Measurements from ENCODE around the gene COL6A5.

Gene COL6A5

DNA sequence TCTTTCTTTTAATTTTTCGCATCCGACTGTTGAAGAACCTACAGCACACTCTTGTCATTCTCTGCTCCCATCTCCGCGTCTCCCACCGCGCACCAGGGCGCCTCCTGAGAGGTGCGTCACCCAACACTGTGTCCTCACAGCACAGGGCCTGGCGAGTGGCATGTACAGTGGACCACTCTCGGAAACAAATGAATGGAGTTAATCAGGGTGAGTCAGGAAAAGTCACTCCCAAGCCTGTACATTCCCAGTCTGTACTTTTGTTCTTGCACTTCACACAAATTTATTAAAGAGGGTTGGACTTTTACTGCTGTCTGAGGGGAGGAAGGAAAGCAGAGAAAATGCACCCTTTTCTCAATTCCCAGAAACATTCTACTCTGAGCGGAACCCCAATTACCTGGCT is 172.1 kb downstream of the COL6A5 start:
- H3K4me3 ChIP-seq (ENCODE audit: low read length in 2 of 2): no peak overlapping the region
- H3K4me1 ChIP-seq (ENCODE audit: control insufficient read depth, insufficient read depth, low read length): no peaks in the 10 kb centered on the region
- H3K27ac ChIP-seq (ENCODE audit: low read length): no peak overlapping the region
- no peaks in the 10 kb centered on the region for H3K36me3 ChIP-seq (ENCODE audit: control insufficient read depth in 2 of 2, insufficient read depth in 2 of 2, low read length in 2 of 2)
- no peak overlapping the region for H3K9ac ChIP-seq (ENCODE audit: low read length in 2 of 2)
- peaks cover 0 to 4% of the 10 kb centered on the region in 2 donors for H3K9me3 ChIP-seq (ENCODE audit: control insufficient read depth in 2 of 2, low read length in 2 of 2)
- peaks cover 4 to 14% of the 10 kb centered on the region in 2 donors for H3K27me3 ChIP-seq (ENCODE audit: control insufficient read depth in 1 of 2, insufficient read depth in 2 of 2, low read length in 2 of 2)

DNA sequence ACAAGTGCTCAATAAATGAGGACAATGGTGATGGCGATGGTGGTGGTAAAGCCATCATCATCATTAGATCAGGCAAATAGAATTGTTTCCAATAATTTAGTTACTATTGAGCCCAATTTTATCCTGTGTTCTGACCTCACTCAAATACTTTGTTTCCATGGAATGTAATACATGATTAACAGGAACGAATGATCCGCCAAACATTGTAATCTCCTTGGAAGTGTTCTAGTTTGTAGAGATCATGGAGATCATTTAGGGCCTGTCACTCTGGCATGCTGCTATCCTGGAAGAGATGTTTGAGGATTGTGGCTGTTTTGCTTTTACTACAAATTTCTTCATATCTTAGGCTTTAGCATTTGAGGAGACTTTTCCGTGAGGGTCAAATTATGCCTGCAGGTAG is 174.3 kb downstream of the COL6A5 start:
- Histone ChIP-seq H3K9ac (ENCODE audit: low read length in 2 of 2) (no peak overlapping the region), H3K27me3 (ENCODE audit: control insufficient read depth in 1 of 2, insufficient read depth in 2 of 2, low read length in 2 of 2) (peaks cover 4 to 14% of the 10 kb centered on the region in 2 donors), H3K27ac (ENCODE audit: low read length) (no peak overlapping the region), H3K36me3 (ENCODE audit: control insufficient read depth in 2 of 2, insufficient read depth in 2 of 2, low read length in 2 of 2) (no peaks in the 10 kb centered on the region), H3K9me3 (ENCODE audit: control insufficient read depth in 2 of 2, low read length in 2 of 2) (peaks cover 0 to 4% of the 10 kb centered on the region in 2 donors), H3K4me3 (ENCODE audit: low read length in 2 of 2) (no peak overlapping the region), H3K4me1 (ENCODE audit: control insufficient read depth, insufficient read depth, low read length) (no peaks in the 10 kb centered on the region)

- H3K9ac ChIP-seq (ENCODE audit: low read length in 2 of 2): no peak overlapping the region
- H3K27me3 ChIP-seq (ENCODE audit: control insufficient read depth in 1 of 2, insufficient read depth in 2 of 2, low read length in 2 of 2): peaks cover 0 to 4% of the 10 kb centered on the region in 2 donors
- H3K4me1 ChIP-seq (ENCODE audit: control insufficient read depth, insufficient read depth, low read length): no peaks in the 10 kb centered on the region
- no peak overlapping the region for H3K4me3 ChIP-seq (ENCODE audit: low read length in 2 of 2)
- H3K36me3 ChIP-seq (ENCODE audit: control insufficient read depth in 2 of 2, insufficient read depth in 2 of 2, low read length in 2 of 2): no peaks in the 10 kb centered on the region
- H3K27ac ChIP-seq (ENCODE audit: low read length): no peak overlapping the region
- H3K9me3 ChIP-seq (ENCODE audit: control insufficient read depth in 2 of 2, low read length in 2 of 2): no peaks in the 10 kb centered on the region
Observed at GRCh38 chr3:130522399-130522798, 176.9 kb downstream of the COL6A5 start.

- Histone ChIP-seq H3K9ac (ENCODE audit: low read length in 2 of 2) (no peak overlapping the region), H3K27ac (ENCODE audit: low read length) (no peak overlapping the region), H3K9me3 (ENCODE audit: control insufficient read depth in 2 of 2, low read length in 2 of 2) (no peaks in the 10 kb centered on the region), H3K27me3 (ENCODE audit: control insufficient read depth in 1 of 2, insufficient read depth in 2 of 2, low read length in 2 of 2) (no peaks in the 10 kb centered on the region), H3K36me3 (ENCODE audit: control insufficient read depth in 2 of 2, insufficient read depth in 2 of 2, low read length in 2 of 2) (no peaks in the 10 kb centered on the region), H3K4me1 (ENCODE audit: control insufficient read depth, insufficient read depth, low read length) (no peaks in the 10 kb centered on the region), H3K4me3 (ENCODE audit: low read length in 2 of 2) (no peak overlapping the region)
Observed at GRCh38 chr3:130527426-130527825, 182.0 kb downstream of the COL6A5 start.

GRCh38 chr3:130528120-130528519 is 182.6 kb downstream of the COL6A5 start:
- H3K9me3 ChIP-seq (ENCODE audit: control insufficient read depth in 2 of 2, low read length in 2 of 2): no peaks in the 10 kb centered on the region
- no peaks in the 10 kb centered on the region for H3K4me1 ChIP-seq (ENCODE audit: control insufficient read depth, insufficient read depth, low read length)
- H3K27me3 ChIP-seq (ENCODE audit: control insufficient read depth in 1 of 2, insufficient read depth in 2 of 2, low read length in 2 of 2): no peaks in the 10 kb centered on the region
- H3K4me3 ChIP-seq (ENCODE audit: low read length in 2 of 2): no peak overlapping the region
- no peak overlapping the region for H3K27ac ChIP-seq (ENCODE audit: low read length)
- H3K36me3 ChIP-seq (ENCODE audit: control insufficient read depth in 2 of 2, insufficient read depth in 2 of 2, low read length in 2 of 2): no peaks in the 10 kb centered on the region
- H3K9ac ChIP-seq (ENCODE audit: low read length in 2 of 2): no peak overlapping the region

- H3K4me1 ChIP-seq (ENCODE audit: control insufficient read depth, insufficient read depth, low read length): no peaks in the 10 kb centered on the region
- no peaks in the 10 kb centered on the region for H3K27me3 ChIP-seq (ENCODE audit: control insufficient read depth in 1 of 2, insufficient read depth in 2 of 2, low read length in 2 of 2)
- no peak overlapping the region for H3K9ac ChIP-seq (ENCODE audit: low read length in 2 of 2)
- no peak overlapping the region for H3K4me3 ChIP-seq (ENCODE audit: low read length in 2 of 2)
- no peaks in the 10 kb centered on the region for H3K36me3 ChIP-seq (ENCODE audit: control insufficient read depth in 2 of 2, insufficient read depth in 2 of 2, low read length in 2 of 2)
- H3K9me3 ChIP-seq (ENCODE audit: control insufficient read depth in 2 of 2, low read length in 2 of 2): no peaks in the 10 kb centered on the region
- H3K27ac ChIP-seq (ENCODE audit: low read length): no peak overlapping the region
Observed at GRCh38 chr3:130529486-130530215, 184.2 kb downstream of the COL6A5 start.

DNA sequence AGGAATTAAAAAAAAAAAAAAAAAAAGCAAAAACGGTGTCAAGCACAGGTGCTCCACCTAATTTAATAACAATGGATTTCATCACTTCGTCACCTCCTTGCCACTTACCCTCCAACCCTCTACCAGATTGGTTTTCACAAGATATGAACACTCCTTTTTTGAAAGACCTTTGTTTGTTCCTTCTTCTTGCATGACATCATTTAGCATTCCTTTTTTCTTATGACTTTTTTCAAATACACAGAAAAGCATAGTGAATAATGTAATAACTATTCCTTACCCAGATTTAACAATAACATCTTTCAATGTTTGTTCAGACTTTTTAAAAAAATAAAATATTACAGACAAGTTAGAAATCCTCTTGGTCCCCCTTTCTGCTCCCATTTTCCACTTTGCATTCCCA is 187.8 kb downstream of the COL6A5 start:
- Histone ChIP-seq H3K9ac (ENCODE audit: low read length in 2 of 2) (no peak overlapping the region), H3K9me3 (ENCODE audit: control insufficient read depth in 2 of 2, low read length in 2 of 2) (no peaks in the 10 kb centered on the region), H3K27me3 (ENCODE audit: control insufficient read depth in 1 of 2, insufficient read depth in 2 of 2, low read length in 2 of 2) (no peaks in the 10 kb centered on the region), H3K36me3 (ENCODE audit: control insufficient read depth in 2 of 2, insufficient read depth in 2 of 2, low read length in 2 of 2) (no peaks in the 10 kb centered on the region), H3K4me1 (ENCODE audit: control insufficient read depth, insufficient read depth, low read length) (no peaks in the 10 kb centered on the region), H3K27ac (ENCODE audit: low read length) (no peak overlapping the region), H3K4me3 (ENCODE audit: low read length in 2 of 2) (no peak overlapping the region)

Measured in stomach smooth muscle (tissue), 2 donors.